GF-D8 (cell line): ENCODE results near the gene THAP3.

Source experiments
- DNase-seq: peaks from one replicate; lab custom pipeline; 2025; lab: John Stamatoyannopoulos, UW

Gene THAP3

DNA sequence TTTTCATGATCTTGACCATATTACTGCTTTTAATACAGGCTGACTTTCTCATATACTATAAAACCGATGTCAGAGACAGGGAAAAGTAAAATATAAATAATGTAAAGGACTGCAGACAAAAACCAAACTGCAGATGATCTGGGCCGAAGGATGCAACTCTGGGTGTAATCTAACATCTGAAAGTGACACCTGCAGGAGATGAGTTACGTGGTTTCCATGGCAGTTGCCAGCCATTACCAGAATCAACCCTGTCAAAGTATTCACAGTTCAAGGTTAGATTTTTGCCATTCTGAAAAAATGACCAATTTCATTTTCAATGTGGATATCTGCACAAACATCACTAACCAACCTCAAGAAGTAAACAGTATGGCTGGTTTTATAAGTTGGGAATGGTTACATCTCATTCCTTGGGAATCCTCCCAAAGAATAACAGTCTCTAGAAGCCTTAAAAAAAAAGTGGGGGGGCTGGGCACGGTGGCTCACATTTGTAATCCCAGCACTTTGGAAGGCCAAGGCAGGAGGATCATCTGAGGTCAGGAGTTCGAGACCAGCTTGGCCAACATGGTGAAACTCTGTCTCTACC, 49.2 kb downstream of the THAP3 start:
- no peak for DNase-seq

DNA sequence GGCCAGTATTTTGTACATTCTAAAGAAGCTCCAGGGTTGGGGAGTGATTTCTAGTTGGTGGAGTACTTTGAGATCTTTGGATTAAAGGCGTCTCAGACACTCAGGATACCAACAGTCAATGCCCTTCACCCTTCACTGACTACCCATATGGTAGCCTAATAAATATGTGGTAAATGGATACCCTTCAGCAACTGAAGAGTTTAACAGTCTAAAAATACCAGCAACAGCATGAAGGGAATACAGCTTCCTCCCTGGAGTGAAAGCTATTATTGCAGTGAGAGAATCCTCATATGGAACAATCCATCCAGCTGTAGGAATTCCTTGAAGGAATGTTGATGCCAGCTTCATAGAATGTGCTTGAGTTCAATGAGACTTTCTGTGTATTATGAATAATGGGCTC, 50.1 kb downstream of the THAP3 start:
- DNase-seq: no peak

DNA sequence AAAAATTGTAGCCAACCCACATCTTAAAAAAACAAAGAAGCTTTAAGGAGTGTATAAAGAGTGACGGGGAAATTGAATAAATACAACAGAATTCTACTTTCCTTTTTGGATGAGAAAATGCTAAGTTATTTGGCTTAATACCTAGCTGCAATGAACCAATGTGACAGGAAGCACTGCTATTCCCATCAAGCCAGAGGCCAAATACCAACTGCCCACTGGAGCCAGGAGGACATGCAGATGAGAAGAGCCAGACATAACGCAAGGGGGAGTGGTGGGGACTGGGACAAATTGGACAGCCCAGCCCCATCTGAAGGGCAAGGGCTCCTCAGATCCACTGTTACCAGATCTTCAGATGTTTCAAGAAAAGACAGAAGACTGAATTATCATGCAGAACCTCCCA, 51.3 kb downstream of the THAP3 start:
- DNase-seq: no peak
